HepG2 (cell line): ENCODE data around the gene SRR. TPM values are rescaled to one million over a fixed set of nuclear protein-coding genes. Genes with fewer than 3 reads are reported as not detected.

Experiments
- AGO2 ChIP-seq: fragments of 200-400 bp; formaldehyde crosslinking; optimal IDR thresholded peaks from 2 replicates; pipeline ENCODE3; 2017; ENCODE audit warnings: mild to moderate bottlenecking, low read depth, low read length, moderate library complexity
- ARID2 ChIP-seq: sonication (generic); formaldehyde crosslinking; IDR thresholded peaks from 2 replicates; pipeline ENCODE4 v1.8.1; 2022; ENCODE audit warnings: mild to moderate bottlenecking, missing genetic modification reagents, borderline replicate concordance
- CENPX ChIP-seq: sonication (generic); formaldehyde crosslinking; IDR thresholded peaks from 2 replicates; pipeline ENCODE4 v1.9.0; 2021; ENCODE audit warnings: mild to moderate bottlenecking, missing genetic modification reagents, moderate library complexity
- DPF2 ChIP-seq: sonication (generic); formaldehyde crosslinking; IDR thresholded peaks from 2 replicates; pipeline ENCODE4 v1.4.0; 2020; ENCODE audit warnings: mild to moderate bottlenecking, low read depth, missing genetic modification reagents, borderline replicate concordance
- MEIS2 ChIP-seq: sonication (generic); formaldehyde crosslinking; IDR thresholded peaks from 2 replicates; pipeline ENCODE4 v1.9.0; 2021; ENCODE audit warnings: mild to moderate bottlenecking, missing genetic modification reagents
- MIER2 ChIP-seq: IDR thresholded peaks from 2 replicates; pipeline ENCODE4 v1.6.1; 2016; ENCODE audit warnings: missing biosample characterization, missing genetic modification reagents
- NFYB ChIP-seq: sonication (generic); formaldehyde crosslinking; IDR thresholded peaks from 2 replicates; pipeline ENCODE4 v1.4.0; 2020; ENCODE audit warnings: missing genetic modification reagents
- NR0B2 ChIP-seq: sonication (generic); formaldehyde crosslinking; IDR thresholded peaks from 2 replicates; pipeline ENCODE4 v1.4.0; 2020; ENCODE audit warnings: mild to moderate bottlenecking, missing genetic modification reagents
- RBFOX2 ChIP-seq: fragments of 200-400 bp; formaldehyde crosslinking; IDR thresholded peaks from 2 replicates; pipeline ENCODE4 v1.6.1; 2017; ENCODE audit warnings: low read depth, mild to moderate bottlenecking, low read length
- SOX13 ChIP-seq, 3 experiments: fragments of 450-650 bp in 1 of 3; sonication (generic) in 1 of 3; formaldehyde crosslinking in 1 of 3; IDR thresholded peaks in 2 of 3; conservative IDR thresholded peaks in 1 of 3; 2 replicates each; pipeline versions ENCODE4 v1.5.0 to v1.6.1; 2016 to 2020; ENCODE audit warnings: antibody characterized with exemption in 1 of 3, mild to moderate bottlenecking in 1 of 3, missing compliant biosample characterization in 1 of 3, missing genetic modification reagents in 1 of 3, moderate library complexity in 1 of 3
- SP140L ChIP-seq: sonication (generic); formaldehyde crosslinking; IDR thresholded peaks from 2 replicates; pipeline ENCODE4 v1.4.0; 2020; ENCODE audit warnings: missing genetic modification reagents, borderline replicate concordance
- ZNF317 ChIP-seq: sonication (generic); formaldehyde crosslinking; IDR thresholded peaks from 2 replicates; pipeline ENCODE4 v1.5.0; 2020; ENCODE audit warnings: mild to moderate bottlenecking, missing genetic modification reagents
- ZNF44 ChIP-seq: sonication (generic); formaldehyde crosslinking; IDR thresholded peaks from 2 replicates; pipeline ENCODE4 v1.5.1; 2020; ENCODE audit warnings: mild to moderate bottlenecking, missing genetic modification reagents
- ZNF687 ChIP-seq: sonication (generic); formaldehyde crosslinking; IDR thresholded peaks from 2 replicates; pipeline ENCODE4 v1.5.1; 2020; ENCODE audit warnings: mild to moderate bottlenecking, missing genetic modification reagents, moderate library complexity
- ZNF761 ChIP-seq: sonication (generic); formaldehyde crosslinking; conservative IDR thresholded peaks from 2 replicates; pipeline ENCODE4 v1.4.0; 2020; ENCODE audit warnings: mild to moderate bottlenecking, missing genetic modification reagents
- polyA plus RNA-seq, 8 experiments: library from polyadenylated mRNA; depleted of rRNA in 3 of 8; stranded (reverse) in 7 of 8; unstranded in 1 of 8; fragments of >200 nt; fragmentation: Illumina TruSeq in 4 of 8; extraction: Trizol in 4 of 8; gene quantifications; 2 replicates each; pipeline versions ENCODE4 v1.2.1 to v1.2.3, GENCODE V29; 2011 to 2016; ENCODE audit warnings: low read depth in 4 of 8, missing spikeins in 1 of 8, mixed read lengths in 1 of 8; ENCODE audit not compliant: insufficient read depth in 1 of 8
- total RNA-seq, 5 experiments: library from RNA; depleted of rRNA; stranded (reverse); fragments of >200 nt; fragmentation: Illumina TruSeq; extraction: Trizol; gene quantifications; 2 replicates each; pipeline ENCODE4 v1.2.3, GENCODE V29; 2016; ENCODE audit warnings: low read depth in 1 of 5
- TF ChIP-seq, protein P1 (sequence below): sonication (generic); formaldehyde crosslinking; IDR thresholded peaks from 2 replicates; pipeline ENCODE4 v1.4.0; 2020; ENCODE audit warnings: mild to moderate bottlenecking, missing genetic modification reagents, borderline replicate concordance

The SRR gene
- total and polyA plus RNA-seq, 2 of the 13 experiments (the other 11 are each of a cell fraction or from before 2014, with no cell fraction given): 3.6 to 7.8 TPM

DNA sequence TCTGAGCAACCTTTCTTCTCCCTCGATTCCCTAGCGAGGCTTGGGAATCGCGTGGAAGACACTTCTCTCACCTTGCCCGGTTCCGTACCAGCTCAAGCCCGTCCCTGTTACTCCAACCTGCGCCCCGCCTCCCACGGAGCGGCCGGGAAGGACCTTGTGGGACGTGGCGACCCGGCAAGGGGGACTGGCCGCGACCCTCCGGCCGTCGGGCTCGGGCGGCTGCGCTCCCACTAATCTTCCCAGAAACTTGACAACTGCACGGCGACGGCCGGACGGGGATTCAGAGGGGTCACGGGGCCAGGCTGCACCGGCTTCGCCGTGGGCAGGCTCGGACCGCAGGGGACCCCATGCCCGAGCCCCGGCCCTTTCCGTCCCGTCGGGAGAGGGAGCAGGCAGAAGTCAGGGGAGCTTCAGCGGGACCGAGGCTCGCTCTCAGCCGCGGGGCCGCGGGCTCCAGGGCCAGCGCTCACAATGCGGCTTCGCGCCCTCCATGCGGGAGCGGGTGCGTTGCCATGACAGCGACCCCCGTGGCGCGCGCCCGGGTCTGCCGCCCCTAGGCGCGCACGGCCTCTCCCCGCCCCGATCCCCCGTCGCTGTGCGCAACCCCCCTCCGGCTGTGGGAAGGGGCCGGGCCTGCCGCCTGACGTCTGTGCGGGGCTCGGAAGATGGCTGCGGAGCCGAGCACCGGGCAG lies 33.2 kb downstream of the SRR start, which contains the start of gene SGSM2 (continued):
- TF ChIP-seq ZNF687 (CRISPR knock-in tag): peak; percentile 43; the same call in 1 of the 2 replicates
- TF ChIP-seq AGO2: peak; percentile 52
- no peak for TF ChIP-seq CENPX (CRISPR knock-in tag)
- no peak for TF ChIP-seq MIER2 (CRISPR knock-in tag)
- 0 out of 2 replicates have a peak, but pooled peaks have one; percentile 25 for TF ChIP-seq NR0B2 (CRISPR knock-in tag)
- TF ChIP-seq RBFOX2: 0 out of 2 replicates have a peak, but pooled peaks have one; percentile 29
- 0 out of 2 replicates have a peak, but pooled peaks have one; percentile 6 for TF ChIP-seq DPF2 (CRISPR knock-in tag)
- TF ChIP-seq MEIS2: no peak; the same call in 1 of the 2 replicates
- TF ChIP-seq ARID2 (CRISPR knock-in tag): 0 out of 2 replicates have a peak, but pooled peaks have one; percentile 11
- TF ChIP-seq ZNF44 (CRISPR knock-in tag): peak; percentile 79; the same call in 1 of the 2 replicates
- TF ChIP-seq, protein P1, sequence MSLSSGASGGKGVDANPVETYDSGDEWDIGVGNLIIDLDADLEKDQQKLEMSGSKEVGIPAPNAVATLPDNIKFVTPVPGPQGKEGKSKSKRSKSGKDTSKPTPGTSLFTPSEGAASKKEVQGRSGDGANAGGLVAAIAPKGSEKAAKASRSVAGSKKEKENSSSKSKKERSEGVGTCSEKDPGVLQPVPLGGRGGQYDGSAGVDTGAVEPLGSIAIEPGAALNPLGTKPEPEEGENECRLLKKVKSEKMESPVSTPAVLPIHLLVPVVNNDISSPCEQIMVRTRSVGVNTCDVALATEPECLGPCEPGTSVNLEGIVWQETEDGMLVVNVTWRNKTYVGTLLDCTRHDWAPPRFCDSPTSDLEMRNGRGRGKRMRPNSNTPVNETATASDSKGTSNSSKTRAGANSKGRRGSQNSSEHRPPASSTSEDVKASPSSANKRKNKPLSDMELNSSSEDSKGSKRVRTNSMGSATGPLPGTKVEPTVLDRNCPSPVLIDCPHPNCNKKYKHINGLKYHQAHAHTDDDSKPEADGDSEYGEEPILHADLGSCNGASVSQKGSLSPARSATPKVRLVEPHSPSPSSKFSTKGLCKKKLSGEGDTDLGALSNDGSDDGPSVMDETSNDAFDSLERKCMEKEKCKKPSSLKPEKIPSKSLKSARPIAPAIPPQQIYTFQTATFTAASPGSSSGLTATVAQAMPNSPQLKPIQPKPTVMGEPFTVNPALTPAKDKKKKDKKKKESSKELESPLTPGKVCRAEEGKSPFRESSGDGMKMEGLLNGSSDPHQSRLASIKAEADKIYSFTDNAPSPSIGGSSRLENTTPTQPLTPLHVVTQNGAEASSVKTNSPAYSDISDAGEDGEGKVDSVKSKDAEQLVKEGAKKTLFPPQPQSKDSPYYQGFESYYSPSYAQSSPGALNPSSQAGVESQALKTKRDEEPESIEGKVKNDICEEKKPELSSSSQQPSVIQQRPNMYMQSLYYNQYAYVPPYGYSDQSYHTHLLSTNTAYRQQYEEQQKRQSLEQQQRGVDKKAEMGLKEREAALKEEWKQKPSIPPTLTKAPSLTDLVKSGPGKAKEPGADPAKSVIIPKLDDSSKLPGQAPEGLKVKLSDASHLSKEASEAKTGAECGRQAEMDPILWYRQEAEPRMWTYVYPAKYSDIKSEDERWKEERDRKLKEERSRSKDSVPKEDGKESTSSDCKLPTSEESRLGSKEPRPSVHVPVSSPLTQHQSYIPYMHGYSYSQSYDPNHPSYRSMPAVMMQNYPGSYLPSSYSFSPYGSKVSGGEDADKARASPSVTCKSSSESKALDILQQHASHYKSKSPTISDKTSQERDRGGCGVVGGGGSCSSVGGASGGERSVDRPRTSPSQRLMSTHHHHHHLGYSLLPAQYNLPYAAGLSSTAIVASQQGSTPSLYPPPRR (CRISPR knock-in tag): peak; percentile 9
- TF ChIP-seq ZNF761 (CRISPR knock-in tag): 0 out of 2 replicates have a peak, but pooled peaks have one; percentile 12
- TF ChIP-seq NFYB (CRISPR knock-in tag): 0 out of 2 replicates have a peak, but pooled peaks have one; percentile 28
- no peak for TF ChIP-seq SOX13 (IDR thresholded peaks at IDR 0.05)
- TF ChIP-seq SOX13 (CRISPR knock-in tag; conservative IDR thresholded peaks at IDR 0.05 in 1 of 2, IDR thresholded peaks at IDR 0.05 in 1 of 2): 0 out of 4 replicates have a peak, but pooled peaks of 1 of the 2 experiments have one; percentile 6
- TF ChIP-seq ZNF317: 0 out of 2 replicates have a peak, but pooled peaks have one; percentile 6
- 0 out of 2 replicates have a peak, but pooled peaks have one; percentile 5 for TF ChIP-seq SP140L
